Tibial nerve (tissue), 4 donors: ENCODE results near the gene HK3. TPM values are rescaled to one million over a fixed set of nuclear protein-coding genes. Genes with fewer than 3 reads are reported as not detected.

Experiments used
- DNase-seq, 2 donors: peaks; one replicate each; pipeline ENCODE4 v3.0.0-alpha.2; 2019; ENCODE audit warnings: low spot score in 2 of 2
- H3K27ac ChIP-seq, 4 donors: fragments of 200-600 bp; sonication (generic) in 3 of 4; one replicate each; pipeline ENCODE4 v1.5.1; 2017 to 2019; ENCODE audit warnings: mild to moderate bottlenecking in 1 of 4
- H3K27me3 ChIP-seq, 2 donors: fragments of 200-600 bp; sonication (generic) in 1 of 2; one replicate each; pipeline versions ENCODE4 v1.5.1 to v1.6.0; 2017 to 2019
- H3K36me3 ChIP-seq, 3 donors: fragments of 200-600 bp; sonication (generic); one replicate each; pipeline ENCODE4 v1.5.1; 2018 to 2019
- H3K4me1 ChIP-seq, 4 donors: fragments of 200-600 bp; sonication (generic) in 3 of 4; one replicate each; pipeline ENCODE4 v1.5.1; 2017 to 2019
- H3K4me3 ChIP-seq, 4 donors: fragments of 200-600 bp; sonication (generic) in 3 of 4; one replicate each; pipeline ENCODE4 v1.5.1; 2017 to 2019; ENCODE audit warnings: mild to moderate bottlenecking in 1 of 4, moderate library complexity in 1 of 4
- H3K9me3 ChIP-seq, 4 donors: fragments of 200-600 bp; sonication (generic) in 3 of 4; one replicate each; pipeline ENCODE4 v1.5.1; 2017 to 2019
- EP300 ChIP-seq, 2 donors: sonication (generic); formaldehyde crosslinking; IDR thresholded peaks; one replicate each; pipeline ENCODE4 v1.6.1; 2017; ENCODE audit warnings: antibody characterized with exemption in 2 of 2, mild to moderate bottlenecking in 1 of 2
- POLR2A ChIP-seq, 2 donors: fragments of 450-650 bp; IDR thresholded peaks; one replicate each; pipeline ENCODE4 v1.6.1; 2017; ENCODE audit warnings: antibody characterized with exemption in 2 of 2, mild to moderate bottlenecking in 2 of 2, moderate library complexity in 2 of 2
- WGBS, 2 donors: methylation state at CpG; one replicate each; pipeline ENCODE4 v1.1.5; 2018; 5-methylcytosine and 5-hydroxymethylcytosine counted together
- total RNA-seq, 4 donors: library from RNA; depleted of rRNA; stranded (reverse); fragments of >200 nt; gene quantifications; one replicate each; pipeline ENCODE4 v1.1.0, GENCODE V29; 2016
- TF ChIP-seq, protein P1 (sequence below), 5 experiments: fragments of 200-600 bp in 3 of 5; fragments of 450-650 bp in 2 of 5; sonication (generic) in 3 of 5; IDR thresholded peaks; one replicate each; pipeline ENCODE4 v1.5.1; 2016 to 2019; ENCODE audit warnings: antibody characterized with exemption in 5 of 5, mild to moderate bottlenecking in 3 of 5, moderate library complexity in 2 of 5

Gene HK3
- total RNA-seq, 4 donors from 2014 or later, result 6.7 to 24.0 (median 15.0) TPM

DNA sequence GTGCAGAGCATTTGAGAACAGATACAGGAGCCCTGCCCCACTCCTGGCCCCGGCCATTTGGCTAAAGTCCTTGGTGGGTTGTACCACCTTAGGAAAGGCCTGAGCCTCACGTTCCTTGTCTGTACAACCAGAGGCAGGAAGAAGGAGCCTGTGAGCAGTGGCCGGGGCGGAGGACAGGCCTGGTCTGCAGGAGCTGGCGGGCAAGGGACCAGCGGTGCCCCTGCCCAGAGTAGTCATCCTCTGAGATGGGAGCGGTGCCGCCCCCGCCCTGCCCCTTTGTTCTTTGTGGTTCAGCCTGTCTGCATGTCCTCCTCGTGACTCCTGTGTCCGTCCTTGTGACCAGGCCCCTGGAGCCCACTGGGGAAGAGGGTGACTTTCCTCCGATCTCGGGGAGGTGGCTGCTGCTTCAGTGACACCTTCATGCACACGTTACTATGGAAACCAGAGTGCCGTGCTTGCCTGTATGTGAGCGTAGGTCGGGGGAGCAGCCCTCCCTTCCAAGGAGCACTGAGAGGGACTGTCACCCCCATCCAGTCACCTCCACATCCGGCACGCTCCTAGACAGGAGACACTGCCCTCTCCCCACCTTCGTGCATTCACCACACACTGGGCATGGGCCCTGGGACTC, 45.9 kb downstream of the HK3 start:
- H3K9me3 ChIP-seq, result no peaks in the 10 kb centered on the region
- TF ChIP-seq POLR2A (IDR thresholded peaks at IDR 0.05) (no peak), EP300 (IDR thresholded peaks at IDR 0.05) (no peak)
- TF ChIP-seq, protein P1, sequence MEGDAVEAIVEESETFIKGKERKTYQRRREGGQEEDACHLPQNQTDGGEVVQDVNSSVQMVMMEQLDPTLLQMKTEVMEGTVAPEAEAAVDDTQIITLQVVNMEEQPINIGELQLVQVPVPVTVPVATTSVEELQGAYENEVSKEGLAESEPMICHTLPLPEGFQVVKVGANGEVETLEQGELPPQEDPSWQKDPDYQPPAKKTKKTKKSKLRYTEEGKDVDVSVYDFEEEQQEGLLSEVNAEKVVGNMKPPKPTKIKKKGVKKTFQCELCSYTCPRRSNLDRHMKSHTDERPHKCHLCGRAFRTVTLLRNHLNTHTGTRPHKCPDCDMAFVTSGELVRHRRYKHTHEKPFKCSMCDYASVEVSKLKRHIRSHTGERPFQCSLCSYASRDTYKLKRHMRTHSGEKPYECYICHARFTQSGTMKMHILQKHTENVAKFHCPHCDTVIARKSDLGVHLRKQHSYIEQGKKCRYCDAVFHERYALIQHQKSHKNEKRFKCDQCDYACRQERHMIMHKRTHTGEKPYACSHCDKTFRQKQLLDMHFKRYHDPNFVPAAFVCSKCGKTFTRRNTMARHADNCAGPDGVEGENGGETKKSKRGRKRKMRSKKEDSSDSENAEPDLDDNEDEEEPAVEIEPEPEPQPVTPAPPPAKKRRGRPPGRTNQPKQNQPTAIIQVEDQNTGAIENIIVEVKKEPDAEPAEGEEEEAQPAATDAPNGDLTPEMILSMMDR (IDR thresholded peaks at IDR 0.05), result no peak
- no peaks in the 10 kb centered on the region for H3K4me1 ChIP-seq
- no peaks in the 10 kb centered on the region for H3K36me3 ChIP-seq
- WGBS, 2 donors, result 58 to 60% methylated on average over 14 to 20 of the region's 20 CpGs
- H3K27ac ChIP-seq, result no peak overlapping the region
- peaks cover 0 to 28% of the 10 kb centered on the region in 2 donors for H3K27me3 ChIP-seq
- no peak overlapping the region for H3K4me3 ChIP-seq
- no peak for DNase-seq

DNA sequence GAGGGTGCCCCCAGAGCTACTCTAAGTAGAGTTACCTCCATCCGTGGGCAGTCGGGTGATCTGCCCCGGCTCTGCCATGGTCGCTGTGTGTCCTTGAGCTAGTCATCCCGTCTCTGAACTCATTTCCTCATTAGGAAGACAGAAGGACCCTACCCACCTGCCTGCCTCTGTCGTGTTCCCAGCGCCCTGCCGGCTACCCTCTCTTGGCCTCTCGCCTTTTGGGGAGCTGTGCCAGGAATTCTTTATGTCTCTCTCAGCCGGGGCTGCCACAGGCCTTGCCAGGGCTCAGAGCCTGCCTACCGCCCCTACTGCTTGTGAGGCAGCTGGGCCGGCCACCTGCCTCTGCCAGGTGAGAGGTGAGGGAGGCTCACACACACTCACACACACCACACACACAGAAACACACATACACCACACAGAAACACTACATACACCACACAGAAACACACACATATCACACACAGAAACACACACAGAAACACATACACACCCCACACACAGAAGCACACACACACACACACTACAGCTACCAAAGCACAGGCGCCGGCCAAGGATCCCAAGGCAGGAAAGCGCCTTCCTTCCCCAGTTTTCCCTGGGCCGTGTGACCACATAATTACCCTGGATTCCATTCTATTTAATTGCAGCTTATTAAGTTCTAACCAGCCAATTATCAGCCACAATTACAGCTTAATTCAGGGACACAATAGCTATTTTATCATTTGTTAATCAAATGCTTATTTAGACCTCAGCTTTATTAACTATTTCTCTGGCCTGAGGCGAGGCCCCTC, 47.1 kb downstream of the HK3 start:
- H3K27me3 ChIP-seq, result peaks cover 0 to 40% of the 10 kb centered on the region in 2 donors
- H3K4me3 ChIP-seq, result no peak overlapping the region
- no peaks in the 10 kb centered on the region for H3K36me3 ChIP-seq
- no peak overlapping the region for H3K27ac ChIP-seq
- no peaks in the 10 kb centered on the region for H3K9me3 ChIP-seq
- TF ChIP-seq, protein P1 (IDR thresholded peaks at IDR 0.05), result no peak
- TF ChIP-seq POLR2A (IDR thresholded peaks at IDR 0.05) (no peak), EP300 (IDR thresholded peaks at IDR 0.05) (no peak)
- no peak for DNase-seq
- no peaks in the 10 kb centered on the region for H3K4me1 ChIP-seq
- WGBS, 2 donors, result 62 to 70% methylated on average over 16 to 17 of the region's 17 CpGs

DNA sequence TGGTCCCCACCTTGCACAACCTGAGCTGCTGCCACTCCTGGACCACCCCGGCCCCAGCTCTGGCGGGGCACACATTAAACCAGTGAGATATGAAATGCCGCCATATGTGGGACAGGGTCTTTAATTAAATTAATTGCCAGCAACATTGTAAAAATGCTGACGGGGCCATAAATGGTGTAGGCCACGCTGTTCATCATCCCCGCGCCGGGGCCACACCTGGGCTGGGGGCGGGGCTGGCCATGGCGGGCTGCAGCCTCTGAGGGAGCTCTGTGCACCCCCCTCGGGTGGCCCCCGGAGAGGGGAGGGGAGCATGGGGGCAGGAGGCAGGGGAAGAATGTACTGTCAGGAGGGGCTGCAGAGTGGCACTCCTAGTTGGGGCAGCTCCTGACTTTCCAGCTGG, 47.8 kb downstream of the HK3 start:
- TF ChIP-seq EP300 (IDR thresholded peaks at IDR 0.05), result no peak
- TF ChIP-seq, protein P1 (IDR thresholded peaks at IDR 0.05), result no peak
- no peak for TF ChIP-seq POLR2A (IDR thresholded peaks at IDR 0.05)
- no peaks in the 10 kb centered on the region for H3K9me3 ChIP-seq
- no peak overlapping the region for H3K27ac ChIP-seq
- peaks cover 0 to 47% of the 10 kb centered on the region in 2 donors for H3K27me3 ChIP-seq
- no peaks in the 10 kb centered on the region for H3K36me3 ChIP-seq
- WGBS, 2 donors, result 75 to 76% methylated on average over 10 of the region's 12 CpGs
- no peak for DNase-seq
- H3K4me1 ChIP-seq, result no peaks in the 10 kb centered on the region
- no peak overlapping the region for H3K4me3 ChIP-seq

DNA sequence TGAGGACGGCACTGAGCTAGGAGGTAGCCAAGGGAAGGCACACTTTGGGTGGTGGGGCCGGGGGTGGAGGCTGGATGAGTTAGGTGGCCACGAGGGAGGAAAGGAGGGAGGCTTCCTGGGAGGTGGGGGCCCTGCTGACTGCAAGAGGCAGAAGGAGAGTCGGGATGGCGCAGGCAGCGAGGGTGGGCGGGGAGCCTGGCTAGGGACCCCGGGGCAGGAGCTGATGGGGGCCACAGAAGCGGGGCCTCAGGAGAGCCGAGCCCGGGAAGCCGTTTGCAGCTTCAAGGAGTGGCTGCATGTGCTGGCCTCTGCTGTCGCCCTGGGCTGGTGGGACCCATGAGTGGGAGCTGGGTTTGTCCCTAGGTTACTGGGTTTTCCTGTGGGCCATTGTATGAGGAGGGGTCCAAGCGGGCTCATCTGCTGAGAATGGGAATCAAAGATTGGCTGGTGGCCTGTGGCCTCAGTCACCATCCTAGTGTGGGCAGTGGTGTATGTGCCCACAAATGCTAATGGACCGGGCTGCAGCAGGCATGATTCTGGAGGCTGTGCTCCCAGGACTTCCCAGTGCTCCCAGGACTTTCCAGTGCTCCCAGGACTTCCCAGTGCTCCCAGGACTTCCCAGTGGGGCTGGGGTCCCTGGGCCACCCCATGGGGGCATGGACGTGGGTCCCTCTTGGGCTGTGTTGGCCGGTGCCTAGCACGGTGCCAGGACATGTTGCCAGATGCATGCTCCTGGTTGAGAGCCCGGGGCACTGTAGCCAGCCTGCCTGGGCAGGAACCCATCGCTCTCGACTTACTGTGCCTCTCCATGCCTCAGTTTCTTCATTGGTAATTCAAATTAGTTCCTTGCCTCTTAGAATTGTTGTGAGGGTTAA, 48.5 kb downstream of the HK3 start:
- no peak for DNase-seq
- 70 to 72% methylated on average over 20 to 21 of the region's 21 CpGs for WGBS, 2 donors
- Histone ChIP-seq H3K4me3 (no peak overlapping the region), H3K9me3 (no peaks in the 10 kb centered on the region), H3K4me1 (no peaks in the 10 kb centered on the region), H3K27me3 (peaks cover 0 to 52% of the 10 kb centered on the region in 2 donors), H3K36me3 (no peaks in the 10 kb centered on the region), H3K27ac (no peak overlapping the region)
- no peak for TF ChIP-seq EP300 (IDR thresholded peaks at IDR 0.05)
- no peak for TF ChIP-seq POLR2A (IDR thresholded peaks at IDR 0.05)
- TF ChIP-seq, protein P1 (IDR thresholded peaks at IDR 0.05), result no peak
